ENCODE results near the gene CASP14.
"Not testable (repeated sequence)": the region's sequence is repeated elsewhere in the genome, so short reads cannot be mapped to it uniquely, and the experiment has no call there.

CASP14 gene

DNA sequence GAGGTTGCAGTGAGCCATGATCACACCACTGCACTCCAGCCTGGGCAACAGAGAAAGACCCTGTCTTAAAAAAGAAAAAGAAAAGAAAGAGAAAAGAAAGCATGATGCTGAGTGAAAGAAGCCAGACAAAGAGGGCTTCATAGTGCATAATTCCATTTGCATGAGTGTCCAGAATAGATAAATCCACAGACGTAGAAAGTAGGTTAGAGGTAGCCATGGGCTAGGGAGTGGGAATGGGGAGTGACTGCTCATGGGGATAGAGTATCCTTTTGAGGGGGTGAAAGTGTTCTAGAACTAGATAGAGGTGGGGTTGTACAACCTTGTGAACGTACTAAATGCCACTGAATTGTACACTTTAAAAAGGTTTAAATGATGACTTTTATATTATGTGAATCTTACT is 25.1 kb downstream of the CASP14 start:
- TF ChIP-seq POLR2AphosphoS5 (IDR thresholded peaks at IDR 0.05; ENCODE audit: low read depth, low read length) = no peak
- no peak for TF ChIP-seq TAF1 (IDR thresholded peaks at IDR 0.05; ENCODE audit: borderline replicate concordance, low read depth, low read length)
- no peak for TF ChIP-seq POLR2A (IDR thresholded peaks at IDR 0.05; ENCODE audit: low read depth, low read length)
- FAIRE-seq = no peak
- no peak for DNase-seq (ENCODE audit: insufficient read length)

DNA sequence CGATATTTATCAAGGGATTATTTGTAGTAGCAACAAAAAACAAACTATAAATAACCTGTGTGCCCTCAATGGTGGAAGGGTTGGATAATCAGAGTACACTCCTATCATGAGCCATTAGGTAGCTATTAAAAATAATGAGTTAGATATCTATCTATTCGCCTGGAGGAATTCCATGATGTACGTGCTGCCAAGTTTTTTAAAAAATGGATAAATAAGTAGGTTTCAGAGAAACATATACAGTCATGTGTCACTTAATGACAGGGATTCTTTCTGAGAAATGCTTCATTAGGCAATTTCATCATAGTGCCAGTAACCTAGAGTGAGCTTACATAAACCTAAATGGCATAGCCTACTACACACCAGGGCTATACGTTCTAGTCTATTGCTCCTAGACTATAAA is 26.5 kb downstream of the CASP14 start:
- DNase-seq (ENCODE audit: insufficient read length) (no peak), FAIRE-seq (no peak)
- no peak for TF ChIP-seq POLR2A (IDR thresholded peaks at IDR 0.05; ENCODE audit: low read depth, low read length)
- no peak for TF ChIP-seq POLR2AphosphoS5 (IDR thresholded peaks at IDR 0.05; ENCODE audit: low read depth, low read length)
- TF ChIP-seq TAF1 (IDR thresholded peaks at IDR 0.05; ENCODE audit: borderline replicate concordance, low read depth, low read length) = no peak

DNA sequence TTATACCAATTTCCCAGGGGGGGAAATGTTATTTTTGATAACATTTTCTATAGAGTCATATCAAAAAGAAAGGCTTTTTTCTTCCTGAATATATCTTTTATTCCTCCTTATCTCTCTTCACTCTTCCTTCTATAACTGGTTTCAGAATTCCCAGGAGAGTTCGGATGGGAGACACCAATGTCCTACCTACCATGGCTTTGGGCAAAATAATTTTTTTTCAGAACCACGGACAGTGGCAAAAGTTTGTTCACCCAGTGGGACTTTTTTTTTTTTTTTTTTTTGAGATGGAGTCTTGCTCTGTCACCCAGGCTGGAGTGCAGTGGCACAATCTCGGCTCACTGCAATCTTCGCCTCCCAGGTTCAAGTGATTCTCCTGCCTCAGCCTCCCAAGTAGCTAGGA is 30.7 kb downstream of the CASP14 start:
- not testable (repeated sequence) for DNase-seq (ENCODE audit: insufficient read length); FAIRE-seq

DNA sequence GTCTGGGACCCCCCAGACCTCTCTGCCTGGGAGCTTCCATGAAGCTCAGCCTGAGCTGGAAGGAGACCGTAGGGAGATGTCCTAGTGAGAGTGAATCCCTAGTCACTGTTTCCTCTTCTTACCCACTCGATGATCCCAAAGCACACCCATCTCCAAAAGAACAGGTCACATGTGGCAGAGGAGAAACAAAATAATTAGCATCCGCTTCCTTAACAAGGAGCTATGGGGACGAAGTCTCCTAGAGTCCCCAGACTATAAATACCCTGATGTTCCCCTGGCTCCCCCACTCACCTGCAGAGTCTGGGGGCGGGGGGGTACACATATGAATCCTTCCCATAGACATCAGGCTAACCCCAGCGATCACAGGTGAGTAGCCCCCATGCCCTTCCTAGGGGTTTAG is 32.6 kb downstream of the CASP14 start, which contains the start of gene OR1I1:
Gene OR1I1, plus strand, starts transcription at position 301 of the 400 bp plus-strand sequence. CDS start 4,855 bp downstream, outside the sequence.
- no peak for FAIRE-seq
- TF ChIP-seq TAF1 (IDR thresholded peaks at IDR 0.05; ENCODE audit: borderline replicate concordance, low read depth, low read length) = no peak
- no peak for TF ChIP-seq POLR2AphosphoS5 (IDR thresholded peaks at IDR 0.05; ENCODE audit: low read depth, low read length)
- no peak for TF ChIP-seq POLR2A (IDR thresholded peaks at IDR 0.05; ENCODE audit: low read depth, low read length)
- no peak for DNase-seq (ENCODE audit: insufficient read length)

DNA sequence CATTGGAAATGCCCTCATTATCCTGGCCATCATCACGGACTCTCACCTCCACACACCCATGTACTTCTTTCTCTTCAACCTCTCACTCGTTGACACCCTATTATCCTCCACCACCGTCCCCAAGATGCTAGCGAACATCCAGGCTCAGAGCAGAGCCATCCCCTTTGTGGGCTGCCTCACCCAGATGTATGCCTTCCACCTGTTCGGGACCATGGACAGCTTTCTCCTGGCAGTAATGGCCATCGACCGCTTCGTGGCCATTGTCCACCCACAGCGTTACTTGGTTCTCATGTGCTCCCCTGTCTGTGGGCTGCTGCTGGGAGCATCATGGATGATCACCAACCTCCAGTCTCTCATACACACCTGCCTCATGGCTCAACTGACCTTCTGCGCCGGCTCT is 37.9 kb downstream of the CASP14 start:
- FAIRE-seq = no peak
- DNase-seq (ENCODE audit: insufficient read length) = no peak
- no peak for TF ChIP-seq POLR2AphosphoS5 (IDR thresholded peaks at IDR 0.05; ENCODE audit: low read depth, low read length)
- no peak for TF ChIP-seq TAF1 (IDR thresholded peaks at IDR 0.05; ENCODE audit: borderline replicate concordance, low read depth, low read length)
- no peak for TF ChIP-seq POLR2A (IDR thresholded peaks at IDR 0.05; ENCODE audit: low read depth, low read length)

DNA sequence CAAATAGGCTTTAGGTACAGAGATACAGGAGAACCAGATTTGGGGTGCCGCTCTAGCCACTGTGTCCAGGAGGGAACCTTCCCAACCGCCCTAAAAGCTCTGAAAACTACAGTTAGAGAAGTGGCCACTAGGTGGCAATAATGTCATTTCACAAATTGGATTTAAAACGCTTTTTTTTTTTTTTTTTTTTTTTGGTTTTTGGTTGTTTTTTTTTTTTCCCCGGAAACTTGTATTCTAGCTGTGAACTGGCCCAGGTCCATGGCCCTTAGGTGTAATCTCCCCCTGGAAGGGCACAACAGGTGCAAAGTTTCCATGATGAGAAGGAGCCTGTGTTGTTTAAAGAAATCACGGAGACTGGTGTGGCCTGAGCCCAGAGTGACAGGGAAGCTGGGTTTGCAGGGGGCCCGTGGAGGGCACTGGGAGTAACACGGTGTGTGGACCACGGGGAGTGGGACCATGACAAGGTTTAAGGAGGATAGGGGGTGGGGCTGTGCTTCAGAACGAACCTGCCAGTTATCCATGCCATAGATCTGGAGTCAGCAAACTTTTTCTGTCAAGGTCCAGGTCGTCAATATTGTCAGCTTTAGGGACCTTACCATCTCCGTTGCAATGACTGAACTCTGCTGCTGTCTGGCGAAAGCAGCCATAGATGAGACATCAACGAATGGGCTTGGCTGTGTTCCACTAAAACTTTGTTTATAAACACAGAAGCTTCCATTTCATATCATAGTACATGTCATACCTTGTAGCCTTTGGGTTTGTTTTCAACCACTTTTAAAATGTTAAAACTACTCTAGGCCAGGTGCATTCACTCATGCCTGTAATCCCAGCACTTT is 42.9 kb downstream of the CASP14 start:
- FAIRE-seq = no peak

DNA sequence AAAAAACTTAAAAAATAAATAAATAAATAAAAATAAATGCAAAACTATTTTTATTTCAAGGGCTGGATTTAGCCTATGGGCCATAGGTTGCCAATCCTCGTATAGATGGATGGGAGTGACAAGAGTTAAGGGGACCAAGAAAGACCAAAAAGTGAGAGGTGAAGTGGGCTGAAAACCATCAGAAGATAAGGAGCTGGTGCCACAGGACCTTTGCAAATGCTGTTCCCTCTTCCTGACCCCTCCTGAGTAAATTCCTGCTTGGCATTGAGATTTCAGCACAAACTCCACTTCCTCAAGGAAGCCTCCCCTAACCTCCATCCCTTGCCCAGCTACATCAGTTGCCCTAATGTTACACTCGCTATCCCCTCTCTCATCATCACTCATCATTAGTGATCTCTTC is 43.7 kb downstream of the CASP14 start:
- no peak for TF ChIP-seq POLR2AphosphoS5 (IDR thresholded peaks at IDR 0.05; ENCODE audit: low read depth, low read length)
- no peak for TF ChIP-seq TAF1 (IDR thresholded peaks at IDR 0.05; ENCODE audit: borderline replicate concordance, low read depth, low read length)
- no peak for TF ChIP-seq POLR2A (IDR thresholded peaks at IDR 0.05; ENCODE audit: low read depth, low read length)
- no peak for DNase-seq (ENCODE audit: insufficient read length)
- FAIRE-seq = no peak

More for the DNA sequence above, 42.9 kb downstream of the CASP14 start:
- peak; percentile 17 for DNase-seq (ENCODE audit: insufficient read length)
- TF ChIP-seq TAF1 (IDR thresholded peaks at IDR 0.05; ENCODE audit: borderline replicate concordance, low read depth, low read length) (no peak), POLR2A (IDR thresholded peaks at IDR 0.05; ENCODE audit: low read depth, low read length) (no peak), POLR2AphosphoS5 (IDR thresholded peaks at IDR 0.05; ENCODE audit: low read depth, low read length) (no peak)

DNA sequence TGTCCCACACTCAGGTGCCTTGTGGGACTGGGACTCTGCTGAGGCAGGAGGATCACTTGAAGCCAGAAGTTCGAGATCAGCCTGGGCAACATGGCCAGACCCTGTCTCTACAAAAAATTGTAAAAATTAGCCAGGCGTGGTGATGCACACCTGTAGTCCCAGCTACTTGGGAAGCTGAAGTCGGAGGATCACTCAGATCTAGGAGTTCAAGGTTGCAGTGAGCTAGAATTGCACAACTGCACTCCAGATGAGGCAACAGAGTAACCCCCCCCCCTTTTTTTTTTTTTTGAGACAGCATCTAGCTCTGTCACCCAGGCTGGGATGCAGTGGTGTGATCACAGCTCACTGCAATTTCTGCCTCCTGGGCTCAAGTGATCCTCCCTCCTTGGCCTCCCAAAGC is 46.9 kb downstream of the CASP14 start:
- DNase-seq (ENCODE audit: insufficient read length) (no peak), FAIRE-seq (no peak)

DNA sequence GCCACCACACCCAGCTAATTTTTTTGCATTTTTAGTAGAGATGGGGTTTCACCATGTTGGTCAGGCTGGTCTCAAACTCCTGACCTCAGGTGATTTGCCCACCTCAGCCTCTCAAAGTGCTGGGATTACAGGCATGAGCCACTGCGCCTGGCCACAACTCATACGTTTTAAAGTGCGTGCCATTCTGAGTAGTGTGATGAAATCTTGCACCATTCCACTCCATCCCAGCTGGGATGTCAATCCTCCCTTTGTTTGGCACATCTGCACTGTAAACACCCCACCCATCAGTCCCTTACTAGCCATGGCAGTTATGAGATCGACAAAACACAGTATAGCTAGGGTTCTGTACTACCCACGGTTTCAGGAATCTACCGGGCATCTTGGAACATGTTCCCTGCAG is 48.7 kb downstream of the CASP14 start:
- FAIRE-seq; DNase-seq (ENCODE audit: insufficient read length): not testable (repeated sequence)

More for the DNA sequence above, 46.9 kb downstream of the CASP14 start:
- no peak for TF ChIP-seq TAF1 (IDR thresholded peaks at IDR 0.05; ENCODE audit: borderline replicate concordance, low read depth, low read length)
- TF ChIP-seq POLR2A (IDR thresholded peaks at IDR 0.05; ENCODE audit: low read depth, low read length) = no peak
- no peak for TF ChIP-seq POLR2AphosphoS5 (IDR thresholded peaks at IDR 0.05; ENCODE audit: low read depth, low read length)

DNA sequence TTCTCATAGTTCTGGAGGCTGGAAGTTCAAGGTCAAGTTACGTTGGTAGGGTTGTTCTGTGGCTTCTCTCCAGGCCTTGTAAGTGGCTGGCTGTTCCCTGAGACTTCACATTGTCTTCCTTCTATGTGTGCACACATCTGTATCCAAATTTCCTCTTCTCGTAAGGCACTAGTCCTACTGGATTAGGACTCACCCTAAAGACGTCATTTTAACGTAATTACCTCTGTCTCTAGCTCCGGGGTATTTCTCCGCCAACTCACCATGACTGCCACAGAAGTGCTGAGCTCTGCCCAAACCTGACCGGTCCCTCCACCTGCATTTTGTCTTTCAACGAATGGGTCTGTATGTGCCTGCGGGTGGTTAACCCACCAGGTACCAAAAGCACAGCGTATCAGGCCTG is 49.2 kb downstream of the CASP14 start:
- FAIRE-seq = no peak
- DNase-seq (ENCODE audit: insufficient read length) = no peak
- no peak for TF ChIP-seq POLR2AphosphoS5 (IDR thresholded peaks at IDR 0.05; ENCODE audit: low read depth, low read length)
- no peak for TF ChIP-seq TAF1 (IDR thresholded peaks at IDR 0.05; ENCODE audit: borderline replicate concordance, low read depth, low read length)
- TF ChIP-seq POLR2A (IDR thresholded peaks at IDR 0.05; ENCODE audit: low read depth, low read length) = no peak

DNA sequence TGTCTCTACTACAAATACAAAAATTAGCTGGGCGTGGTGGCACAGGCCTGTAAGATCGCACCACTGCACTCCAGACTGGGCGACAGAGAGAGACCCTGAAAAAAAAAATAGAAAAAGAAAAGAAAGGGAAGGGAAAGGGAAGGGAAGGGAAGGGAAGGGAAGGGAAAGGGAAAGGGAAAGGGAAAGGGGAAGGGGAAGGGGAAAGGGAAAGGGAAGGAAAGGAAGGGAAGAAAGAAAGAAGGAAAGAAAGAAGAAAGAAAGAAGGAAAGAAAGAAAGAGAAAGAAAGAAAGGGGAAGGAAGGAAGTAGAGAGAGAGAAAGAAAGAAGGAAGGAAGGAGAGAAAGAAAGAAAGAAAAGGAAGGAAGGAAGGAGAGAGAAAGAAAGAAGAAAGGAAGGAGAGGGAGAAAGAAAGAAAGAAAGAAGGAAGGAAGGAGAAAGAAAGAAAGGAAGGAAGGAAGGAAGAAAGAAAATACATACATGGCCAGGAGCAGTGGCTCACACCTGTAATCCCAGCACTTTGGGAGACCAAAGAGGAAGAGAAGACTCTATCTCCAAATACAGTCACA is 49.8 kb downstream of the CASP14 start:
- FAIRE-seq (no peak), DNase-seq (ENCODE audit: insufficient read length) (no peak)
- TF ChIP-seq POLR2AphosphoS5 (IDR thresholded peaks at IDR 0.05; ENCODE audit: low read depth, low read length) (no peak), POLR2A (IDR thresholded peaks at IDR 0.05; ENCODE audit: low read depth, low read length) (no peak), TAF1 (IDR thresholded peaks at IDR 0.05; ENCODE audit: borderline replicate concordance, low read depth, low read length) (no peak)

DNA sequence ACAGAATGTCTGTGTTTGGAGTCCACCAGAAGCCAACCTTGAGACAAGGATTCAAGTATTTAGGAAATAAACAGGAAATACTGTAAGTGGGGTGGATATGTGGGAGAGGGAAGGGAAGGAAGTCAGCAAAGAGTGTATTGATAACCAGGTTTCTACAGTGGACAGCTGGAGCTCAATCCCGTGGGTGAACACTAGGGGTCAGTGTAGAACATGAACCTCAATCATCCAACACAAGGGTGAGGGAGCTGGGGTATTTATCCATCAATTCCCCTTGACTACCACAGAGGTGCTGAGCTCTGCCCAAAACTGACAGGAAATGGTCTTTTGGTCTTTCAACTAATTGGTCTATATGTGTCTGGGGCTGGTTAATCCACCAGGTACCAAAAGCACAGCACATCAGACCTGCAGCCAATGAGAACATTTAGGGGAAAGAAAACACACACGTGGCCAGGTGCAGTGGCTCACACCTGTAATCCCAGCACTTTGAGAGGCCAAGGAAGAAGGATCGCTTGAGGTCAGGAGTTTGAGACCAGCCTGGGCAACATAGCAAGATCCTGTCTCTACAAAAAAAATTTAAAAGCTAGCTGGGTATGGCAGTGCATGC is 52.3 kb downstream of the CASP14 start:
- peak; percentile 68 for FAIRE-seq
- DNase-seq (ENCODE audit: insufficient read length) = no peak

More for the DNA sequence above, 52.3 kb downstream of the CASP14 start:
- TF ChIP-seq POLR2AphosphoS5 (IDR thresholded peaks at IDR 0.05; ENCODE audit: low read depth, low read length) = no peak
- TF ChIP-seq TAF1 (IDR thresholded peaks at IDR 0.05; ENCODE audit: borderline replicate concordance, low read depth, low read length) = no peak
- TF ChIP-seq POLR2A (IDR thresholded peaks at IDR 0.05; ENCODE audit: low read depth, low read length) = no peak

All from GM12892 (cell line).